Activated CD8-positive, alpha-beta memory T cell treated with anti-CD3 and anti-CD28 coated beads for 4 hours (primary cell): ENCODE data around the gene EMC10.
"Not testable (repeated sequence)": the region's sequence is repeated elsewhere in the genome, so short reads cannot be mapped to it uniquely, and the experiment has no call there.

ENCODE experiments used
- DNase-seq, 2 donors: peaks; one replicate each; pipeline ENCODE4 v3.0.0-alpha.2; 2020; ENCODE audit warnings: low read depth in 2 of 2

The EMC10 gene

DNA sequence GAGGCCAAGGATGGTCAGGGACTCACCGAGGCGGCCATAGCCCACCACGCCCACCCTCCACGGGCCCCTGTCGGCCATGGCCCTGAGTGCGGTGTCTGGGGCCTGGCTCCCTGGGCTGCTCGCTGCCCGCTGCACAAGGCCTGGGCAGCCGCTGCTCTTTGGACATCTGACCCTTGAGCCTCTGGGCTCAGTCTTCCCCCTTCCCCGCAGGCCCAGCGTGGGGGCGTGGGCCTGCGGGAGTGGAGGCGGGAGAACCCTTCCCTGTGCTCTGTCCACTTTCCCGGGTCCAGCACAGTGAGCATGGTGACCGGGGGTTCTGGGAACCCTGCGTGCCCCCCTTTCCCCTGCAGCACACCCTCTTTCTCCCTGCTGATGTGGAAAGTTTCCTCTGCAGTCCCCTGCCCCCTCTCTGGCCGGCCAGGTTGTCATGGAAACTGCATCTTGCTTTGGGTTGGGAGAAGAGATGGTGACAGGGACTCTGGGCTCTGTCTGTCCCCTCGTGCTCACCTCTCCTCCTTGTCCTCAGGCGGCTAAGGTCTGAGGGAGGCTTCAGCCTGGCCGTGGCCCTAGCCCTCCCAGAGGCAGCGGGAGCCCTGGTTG is 37.5 kb downstream of the EMC10 start, which contains the start of gene ASPDH:
TSS of gene ASPDH (minus strand) at position 168 of the 600 bp plus-strand sequence. CDS start at position 78, 90 bp downstream.
- no peak for DNase-seq

DNA sequence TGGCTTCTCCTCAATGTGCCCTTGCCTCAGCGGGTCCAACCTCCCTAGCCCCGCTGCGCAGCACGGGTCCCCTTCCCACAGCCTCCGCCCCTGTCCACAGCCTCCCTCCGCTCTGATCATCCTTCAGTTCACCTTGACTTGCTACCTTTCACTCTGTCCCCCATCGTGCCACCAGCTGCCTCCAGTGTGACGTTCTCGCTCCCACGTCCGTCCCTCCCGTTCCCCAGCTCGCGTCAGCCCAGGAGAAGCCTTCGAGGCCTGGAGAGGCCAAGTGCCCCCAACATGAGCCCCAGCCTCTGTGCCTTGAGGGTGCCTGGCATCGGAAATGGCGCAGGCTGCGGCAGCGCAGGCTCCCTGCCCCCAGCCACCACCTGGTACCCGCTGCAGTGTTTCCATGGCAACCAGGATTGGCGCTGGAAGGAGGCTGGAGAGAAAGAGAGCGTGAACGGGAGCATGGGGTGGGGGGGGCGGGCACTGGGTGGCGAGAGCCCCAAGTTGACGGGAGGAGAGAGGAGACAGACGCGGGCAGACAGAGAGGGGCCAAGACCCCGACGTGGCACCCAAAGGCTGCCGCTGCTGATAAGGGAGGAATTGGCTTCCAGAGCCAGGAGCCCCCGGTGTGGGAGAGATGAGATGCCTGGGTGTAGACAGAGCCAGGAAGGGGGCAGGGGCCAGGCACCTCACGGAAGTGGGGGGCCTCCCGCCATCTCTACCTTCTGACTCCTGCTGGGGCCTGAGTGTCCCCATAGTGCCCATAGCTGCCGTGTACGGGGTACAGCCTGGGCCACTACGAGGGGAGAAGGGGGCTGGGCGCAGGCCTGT is 38.2 kb downstream of the EMC10 start:
- no peak for DNase-seq

DNA sequence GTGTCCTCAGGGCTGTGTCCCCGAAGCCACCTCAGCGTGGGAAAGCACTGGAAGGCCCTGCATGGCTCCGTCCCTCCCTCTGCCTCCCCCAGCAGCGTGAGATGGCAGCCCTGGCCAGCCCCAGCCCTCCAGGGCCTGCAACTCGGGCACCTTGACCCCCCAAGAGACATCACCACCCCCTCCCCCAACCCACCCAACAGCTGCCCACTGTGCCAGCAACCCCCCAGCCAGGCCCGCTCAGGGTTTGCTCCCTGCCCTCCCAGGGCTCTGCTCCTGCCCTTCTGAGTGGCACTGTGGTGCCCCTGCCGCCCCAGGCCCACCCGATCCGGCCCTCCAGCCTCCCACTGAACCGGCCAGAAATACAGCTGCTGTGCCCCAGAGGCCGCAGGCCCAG is 38.9 kb downstream of the EMC10 start:
- no peak for DNase-seq

- no peak for DNase-seq
These were observed 40.1 kb downstream of the EMC10 start for GRCh38 chr19:50516456-50516855.

GRCh38 chr19:50516964-50517703 is 40.8 kb downstream of the EMC10 start:
- no peak for DNase-seq

- DNase-seq, result no peak
These were observed 41.4 kb downstream of the EMC10 start for GRCh38 chr19:50517704-50518075.

DNA sequence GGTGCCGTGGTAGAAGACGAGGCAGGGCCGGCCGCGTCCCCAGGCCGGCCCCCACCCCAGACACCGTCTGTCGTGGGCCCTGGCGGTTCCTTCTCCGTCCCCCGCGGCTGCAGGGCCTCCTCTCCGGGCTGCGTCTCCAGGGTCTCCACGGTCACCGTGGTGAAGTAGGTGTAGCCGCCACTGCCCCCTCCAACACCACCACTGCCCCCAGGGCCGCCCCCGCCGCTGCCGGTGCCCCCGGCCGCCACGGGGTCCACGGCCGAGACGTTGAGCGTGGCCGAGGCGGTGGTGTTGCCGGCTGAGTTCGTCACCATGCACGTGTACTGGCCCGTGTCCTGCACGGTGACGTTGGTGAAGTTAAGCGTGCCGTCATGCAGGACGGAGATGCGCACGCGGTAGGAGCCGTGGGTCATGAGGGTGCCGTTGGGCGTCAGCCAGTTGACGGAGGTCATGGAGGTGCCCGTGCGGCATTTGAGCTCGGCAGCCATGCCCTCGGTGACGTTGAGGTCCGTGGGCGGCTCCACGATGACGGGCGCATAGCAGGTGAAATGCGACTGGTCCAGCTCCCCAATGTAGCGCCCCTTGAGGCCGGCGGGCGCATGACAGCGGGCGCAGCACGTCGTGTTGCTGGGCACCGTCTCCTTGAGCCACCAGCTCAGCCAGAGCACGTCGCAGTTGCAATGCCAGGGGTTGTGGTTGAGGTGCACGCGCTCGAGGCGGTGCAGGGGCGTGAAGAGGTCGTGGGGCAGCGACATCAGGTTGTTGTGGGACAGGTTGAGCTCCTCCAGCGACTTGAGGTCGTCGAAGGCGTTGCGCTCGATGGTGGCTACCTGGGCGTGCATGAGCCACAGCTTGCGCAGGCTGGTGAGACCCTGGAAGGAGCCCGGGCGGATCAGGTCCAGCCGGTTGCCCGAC is 42.0 kb downstream of the EMC10 start:
- no peak for DNase-seq

- no peak for DNase-seq
These were observed 42.8 kb downstream of the EMC10 start for GRCh38 chr19:50519006-50519575.

- no peak for DNase-seq
These were observed 44.6 kb downstream of the EMC10 start for GRCh38 chr19:50520822-50521465.

DNA sequence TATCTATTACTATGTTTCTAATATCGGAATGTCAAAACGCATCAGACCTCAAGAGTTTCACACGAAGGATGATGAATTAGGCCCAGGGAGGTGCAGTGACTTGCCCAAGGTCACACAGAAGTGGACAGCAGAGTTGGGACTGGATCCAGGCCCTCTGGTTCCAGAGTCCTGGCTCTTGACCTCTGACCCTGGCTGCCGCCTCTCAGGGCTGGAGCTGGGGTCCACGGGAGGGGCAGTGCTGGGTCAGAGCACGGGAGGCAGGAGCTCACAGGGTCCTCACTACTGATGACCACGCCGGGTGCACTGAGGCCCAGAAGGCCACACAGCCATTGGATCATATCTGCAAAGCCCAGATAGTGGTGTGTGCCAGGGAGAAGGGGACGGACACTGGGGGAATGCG is 46.6 kb downstream of the EMC10 start:
- no peak for DNase-seq

DNA sequence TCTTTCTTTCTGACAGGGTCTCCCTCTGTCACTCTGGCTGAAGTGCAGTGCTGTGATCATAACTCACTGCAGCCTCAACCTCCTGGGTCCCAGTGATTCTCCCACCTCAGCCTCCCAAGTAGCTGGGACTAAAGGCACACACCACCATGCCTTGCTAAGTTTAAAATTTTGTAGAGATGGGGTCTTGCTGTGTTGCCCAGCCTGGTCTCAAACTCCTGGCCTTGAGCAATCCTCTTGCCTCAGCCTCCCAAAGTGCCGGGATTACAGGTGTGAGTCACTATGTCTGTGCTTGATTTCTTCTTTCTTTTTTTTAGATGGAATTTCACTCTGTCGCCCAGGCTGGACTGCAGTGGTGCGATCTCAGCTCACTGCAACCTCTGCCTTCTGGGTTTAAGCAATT is 51.7 kb downstream of the EMC10 start:
- not testable (repeated sequence) for DNase-seq

- no peak for DNase-seq
These were observed 54.9 kb downstream of the EMC10 start for GRCh38 chr19:50531171-50531612.

GRCh38 chr19:50532952-50533351 is 56.6 kb downstream of the EMC10 start:
- no peak for DNase-seq

DNA sequence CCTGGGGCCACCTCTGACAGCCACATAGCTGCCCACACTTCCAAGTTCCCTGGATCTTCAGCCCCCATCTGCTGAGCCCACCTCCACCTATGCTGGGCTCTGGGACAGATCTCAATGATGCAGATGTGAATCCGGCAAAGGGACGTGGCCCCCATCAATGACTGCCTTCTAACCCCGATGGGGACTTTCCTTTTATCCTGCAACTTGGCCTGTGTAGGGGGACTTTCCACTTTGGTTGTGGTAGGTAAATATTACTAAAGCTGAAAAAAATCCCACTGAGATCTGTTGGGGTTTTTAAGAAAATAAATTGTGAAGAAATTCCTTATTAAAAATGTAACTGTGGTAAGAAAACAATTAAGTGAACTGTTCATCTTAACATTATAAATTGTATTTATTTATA is 58.2 kb downstream of the EMC10 start:
- no peak for DNase-seq

- DNase-seq, result no peak
These were observed 59.4 kb downstream of the EMC10 start for GRCh38 chr19:50535672-50536187.

DNA sequence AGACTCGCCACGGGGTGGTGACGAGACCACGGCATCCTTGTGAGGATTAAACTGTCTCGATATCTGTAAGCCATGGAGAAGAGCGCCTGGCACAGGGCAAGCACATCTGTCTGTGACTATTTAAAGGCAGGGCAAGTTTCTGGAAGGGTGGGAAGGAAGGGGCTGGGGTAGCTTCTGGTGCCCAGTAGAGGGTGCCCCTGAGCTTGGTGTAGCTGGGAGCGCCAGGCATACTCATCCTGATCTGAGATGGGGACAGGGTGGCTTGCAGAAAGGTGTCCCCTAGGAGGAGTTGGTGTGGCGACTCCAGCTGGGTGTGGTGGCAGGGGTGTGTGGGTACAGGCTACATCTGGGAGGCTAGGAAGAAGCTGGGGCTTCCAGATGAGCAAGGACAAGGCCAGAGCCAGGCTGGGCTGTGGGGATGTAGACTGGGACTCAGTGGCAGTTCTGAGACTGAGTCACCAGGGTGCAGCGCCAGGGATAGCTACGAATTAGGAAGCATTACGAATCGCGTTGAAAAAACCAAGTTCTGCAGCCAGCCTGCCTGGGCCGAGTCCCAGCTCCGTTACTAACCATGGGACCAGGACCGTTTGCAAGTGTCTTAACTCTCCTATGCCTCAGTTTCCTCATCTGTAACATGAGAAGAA is 60.5 kb downstream of the EMC10 start:
- no peak for DNase-seq

DNA sequence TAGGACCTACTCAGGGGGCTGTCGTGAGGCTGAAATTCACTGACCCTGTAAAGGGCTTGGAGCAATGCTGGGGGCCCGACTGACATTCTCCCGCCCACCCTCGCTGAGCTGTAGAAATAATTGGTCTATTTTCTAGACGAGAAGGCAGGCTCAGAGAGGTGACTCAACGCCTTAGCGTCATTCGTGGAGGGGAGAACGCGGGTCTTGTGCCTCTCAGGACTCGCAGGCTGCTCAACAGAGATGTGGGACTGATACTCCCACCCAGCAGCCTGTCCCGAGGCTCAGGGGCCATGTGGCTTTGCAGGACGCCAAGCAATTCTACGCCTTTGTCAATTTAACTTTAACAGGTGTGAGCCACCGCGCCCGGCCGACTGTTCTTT is 61.0 kb downstream of the EMC10 start:
- no peak for DNase-seq

GRCh38 chr19:50537769-50538230 is 61.5 kb downstream of the EMC10 start:
- DNase-seq, result peak; percentile 15 to 19
